IMR-90 (cell line): ENCODE results near the gene NRF1. TPM values are rescaled to one million over a fixed set of nuclear protein-coding genes. Genes with fewer than 3 reads are reported as not detected.
A peak's percentile ranks its signal among the peaks of the same experiment; 100 is the strongest.

Source experiments
- ATAC-seq: fragments of 200-7000 bp; cut with Tn5 transposase; 2 replicates; pipeline ENCODE4 v1.9.1; 2020; ENCODE audit warnings: low read depth, mild to moderate bottlenecking, moderate library complexity
- BruUV-seq: library from RNA; stranded (reverse); fragments of 400-500 nt; replicated peaks from 2 replicates; lab custom pipeline; 2021; lab: Mats Ljungman, UMichigan
- CTCF ChIA-PET: fragments of 300-600 bp; formaldehyde crosslinking; extraction: SDS; loops from one replicate; lab custom pipeline; 2021; ENCODE audit warnings: antibody characterized with exemption; lab: Yijun Ruan, JAX
- POLR2A ChIA-PET: fragments of 300-600 bp; sonication (Branson Sonifier 250); formaldehyde crosslinking; loops from one replicate; lab custom pipeline; 2022; ENCODE audit warnings: antibody characterized with exemption; ENCODE audit not compliant: unreplicated experiment; lab: Charles Lee
- DNase-seq: peaks from one replicate; pipeline ENCODE4 v3.0.0; 2013
- H2AFZ ChIP-seq: replicated peaks from 2 replicates; pipeline ENCODE3; 2013; ENCODE audit warnings: low read length, mild to moderate bottlenecking; ENCODE audit not compliant: poor library complexity
- H2AK5ac ChIP-seq: 2 replicates; pipeline ENCODE4 v1.6.1; 2013; ENCODE audit warnings: low read depth, low read length, inconsistent platforms
- H2AK9ac ChIP-seq: replicated peaks from 2 replicates; pipeline ENCODE3; 2013; ENCODE audit warnings: mild to moderate bottlenecking, low read depth, low read length, moderate library complexity; ENCODE audit not compliant: poor library complexity
- H2BK120ac ChIP-seq: 2 replicates; pipeline ENCODE4 v1.6.1; 2013; ENCODE audit warnings: low read depth, low read length, inconsistent platforms
- H2BK15ac ChIP-seq: 3 replicates; pipeline ENCODE4 v1.6.1; 2013; ENCODE audit warnings: low read depth, low read length, inconsistent platforms
- H2BK20ac ChIP-seq: 2 replicates; pipeline ENCODE4 v1.6.1; 2013; ENCODE audit warnings: low read depth, mild to moderate bottlenecking, inconsistent platforms, low read length, moderate library complexity
- H2BK5ac ChIP-seq: 2 replicates; pipeline ENCODE4 v1.6.1; 2013; ENCODE audit warnings: mild to moderate bottlenecking, low read depth, low read length, inconsistent platforms; ENCODE audit not compliant: poor library complexity, severe bottlenecking
- H3K14ac ChIP-seq: replicated peaks from 2 replicates; pipeline ENCODE4 v1.6.1; 2013; ENCODE audit warnings: low read depth, low read length, inconsistent platforms
- H3K18ac ChIP-seq: 2 replicates; pipeline ENCODE4 v1.6.1; 2013; ENCODE audit warnings: low read depth, low read length, control low read depth
- H3K23ac ChIP-seq: 2 replicates; pipeline ENCODE4 v1.6.1; 2013; ENCODE audit warnings: low read depth, low read length, inconsistent platforms
- H3K27ac ChIP-seq: 2 replicates; pipeline ENCODE4 v1.5.1; 2013; ENCODE audit warnings: mild to moderate bottlenecking, control low read depth, low read length; ENCODE audit not compliant: insufficient read depth
- H3K27me3 ChIP-seq: 2 replicates; pipeline ENCODE4 v1.6.1; 2013; ENCODE audit warnings: low read length; ENCODE audit not compliant: control insufficient read depth, insufficient read depth
- H3K36me3 ChIP-seq: 2 replicates; pipeline ENCODE4 v1.6.1; 2013; ENCODE audit warnings: low read length, mixed read lengths; ENCODE audit not compliant: control insufficient read depth, insufficient read depth
- H3K4ac ChIP-seq: 2 replicates; pipeline ENCODE4 v1.6.1; 2013; ENCODE audit warnings: low read depth, low read length, inconsistent platforms
- H3K4me1 ChIP-seq: 2 replicates; pipeline ENCODE4 v1.6.1; 2013; ENCODE audit warnings: low read length, mixed read lengths; ENCODE audit not compliant: control insufficient read depth, insufficient read depth
- H3K4me2 ChIP-seq: 2 replicates; pipeline ENCODE4 v1.6.1; 2013; ENCODE audit warnings: low read depth, mild to moderate bottlenecking, control low read depth, low read length, moderate library complexity
- H3K4me3 ChIP-seq: 2 replicates; pipeline ENCODE4 v1.5.1; 2013; ENCODE audit warnings: low read depth, mild to moderate bottlenecking, control low read depth, low read length, moderate library complexity; ENCODE audit not compliant: insufficient read depth
- H3K56ac ChIP-seq: 2 replicates; pipeline ENCODE4 v1.6.1; 2013; ENCODE audit warnings: low read length, inconsistent platforms; ENCODE audit not compliant: insufficient read depth; ENCODE audit errors: extremely low read depth
- H3K79me1 ChIP-seq, 2 experiments: 2 replicates each; pipeline ENCODE4 v1.6.1; 2013; ENCODE audit warnings: low read length in 2 of 2, inconsistent platforms in 1 of 2, low read depth in 1 of 2
- H3K9ac ChIP-seq: 2 replicates; pipeline ENCODE4 v1.6.1; 2013; ENCODE audit warnings: low read depth, low read length, control low read depth
- H3K9me1 ChIP-seq: 2 replicates; pipeline ENCODE4 v1.6.1; 2013; ENCODE audit warnings: low read length, inconsistent platforms; ENCODE audit not compliant: insufficient read depth
- H3K9me3 ChIP-seq: 2 replicates; pipeline ENCODE4 v1.6.1; 2013; ENCODE audit warnings: low read length; ENCODE audit not compliant: control insufficient read depth, insufficient read depth
- H4K20me1 ChIP-seq: 2 replicates; pipeline ENCODE4 v1.6.1; 2013; ENCODE audit warnings: low read length, inconsistent platforms; ENCODE audit not compliant: insufficient read depth
- H4K5ac ChIP-seq: 2 replicates; pipeline ENCODE4 v1.6.1; 2013; ENCODE audit warnings: mild to moderate bottlenecking, low read depth, low read length, control low read depth
- H4K8ac ChIP-seq, 2 experiments: 2 replicates each; pipeline ENCODE4 v1.6.1; 2013; ENCODE audit warnings: low read depth in 2 of 2, low read length in 2 of 2, control low read depth in 1 of 2, inconsistent platforms in 1 of 2
- H4K91ac ChIP-seq: 2 replicates; pipeline ENCODE4 v1.6.1; 2013; ENCODE audit warnings: low read depth, low read length, inconsistent platforms; ENCODE audit not compliant: insufficient read depth
- MAZ ChIP-seq: IDR thresholded peaks from 2 replicates; pipeline ENCODE4 v1.6.1; 2012; ENCODE audit warnings: low read depth, mild to moderate bottlenecking, low read length, improper control_type of control experiment, moderate library complexity, borderline replicate concordance
- RCOR1 ChIP-seq: IDR thresholded peaks from 2 replicates; pipeline ENCODE4 v1.6.1; 2012; ENCODE audit warnings: mild to moderate bottlenecking, low read length, improper control_type of control experiment; ENCODE audit not compliant: insufficient replicate concordance
- WGBS, 2 experiments: methylation state at CpG; one replicate each; pipeline versions ENCODE4 v1.1.5 to v1.1.7; 2013; ENCODE audit warnings: missing lambda C conversion rate in 2 of 2; ENCODE audit not compliant: insufficient read length in 1 of 2; ENCODE audit errors: extremely low coverage in 2 of 2; 5-methylcytosine and 5-hydroxymethylcytosine counted together
- dilution Hi-C: fragments of 300-500 bp; cut with HindIII; formaldehyde crosslinking; loops from one replicate; pipeline ENCODE4 v1.14.3; 2018; ENCODE audit warnings: low sequenced_read_pairs; ENCODE audit not compliant: unreplicated experiment
- in situ Hi-C: fragments of 300-500 bp; cut with MboI; formaldehyde crosslinking; loops from 3 replicates; pipeline ENCODE4 v1.14.3; 2019; ENCODE audit warnings: low sequenced_read_pairs, inconsistent platforms, mixed read lengths
- intact Hi-C: fragments of 100-400 bp; cut with micrococcal nuclease; formaldehyde crosslinking; loops from 2 replicates; pipeline ENCODE4 v1.10.0; 2022
- polyA plus RNA-seq, 3 experiments: library from polyadenylated mRNA; depleted of rRNA; stranded (reverse); fragments of >200 nt; gene quantifications; 2 replicates each; pipeline ENCODE4 v1.2.3, GENCODE V29; 2012; ENCODE audit warnings: low replicate concordance in 1 of 3
- total RNA-seq: library from RNA; depleted of rRNA; stranded (reverse); fragments of >200 nt; gene quantifications from 2 replicates; pipeline ENCODE4 v1.2.3, GENCODE V29; 2012
- TF ChIP-seq, protein P1 (sequence below): fragments of 150-350 bp; IDR thresholded peaks from 2 replicates; pipeline ENCODE4 v1.6.1; 2016; ENCODE audit warnings: low read depth, mild to moderate bottlenecking, low read length, moderate library complexity, borderline replicate concordance
- TF ChIP-seq, protein P2 (sequence below): conservative IDR thresholded peaks from 2 replicates; pipeline ENCODE4 v1.5.1; 2012; ENCODE audit warnings: mild to moderate bottlenecking, low read depth, low read length, improper control_type of control experiment

Gene NRF1
- total and polyA plus RNA-seq, 2 of the 4 experiments (the other 2 are of a cell fraction): 11.4 to 15.8 TPM

DNA sequence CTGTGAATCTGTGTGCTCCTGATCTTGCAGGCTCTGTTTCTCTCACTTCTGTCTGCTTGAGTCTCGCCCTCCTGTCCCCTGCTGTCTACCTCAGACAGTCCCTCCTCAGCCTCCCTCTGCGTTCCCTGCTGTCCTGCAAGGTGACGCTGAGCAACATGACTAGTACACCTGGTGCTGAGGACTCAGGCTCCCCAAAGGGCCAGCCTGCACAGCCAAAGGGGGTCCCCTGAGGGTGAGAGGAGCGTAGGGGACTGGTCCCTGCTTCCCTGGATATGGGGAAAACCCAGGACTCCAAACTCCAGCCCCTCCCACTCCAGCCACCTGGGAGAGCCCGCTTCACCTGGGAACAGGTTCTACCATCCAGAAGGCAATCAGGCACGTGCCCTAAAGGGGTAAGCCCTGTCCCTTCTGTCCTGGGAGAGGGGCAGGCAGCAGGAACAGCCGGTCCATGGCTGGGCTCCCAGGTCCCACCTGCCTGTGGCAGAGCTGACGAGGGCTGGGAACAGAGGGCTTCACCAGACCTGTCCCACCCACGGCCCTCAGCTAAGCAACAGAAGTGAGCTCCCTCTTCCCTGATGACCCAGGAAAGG is 184.8 kb downstream of the NRF1 start:
- no peak for ATAC-seq
- CTCF ChIA-PET: no interaction called here
- POLR2A ChIA-PET: no interaction called here

More for the DNA sequence above, 184.8 kb downstream of the NRF1 start:
- H2AK9ac ChIP-seq: peak overlapping the region; percentile 55
- no peak overlapping the region for H2AFZ ChIP-seq
- DNase-seq: no peak
- no peak overlapping the region for H2AK5ac ChIP-seq
- no peak overlapping the region for H3K18ac ChIP-seq
- no peak overlapping the region for H4K8ac ChIP-seq
- BruUV-seq: no TSS peak
- dilution Hi-C loops: no loop called here
- H3K9me3 ChIP-seq: no peaks in the 10 kb centered on the region
- no peak overlapping the region for H3K9ac ChIP-seq
- H3K4ac ChIP-seq: no peak overlapping the region
- no peaks in the 10 kb centered on the region for H3K79me1 ChIP-seq
- no peak overlapping the region for H3K4me2 ChIP-seq
- intact Hi-C loops: no loop called here
- no peak overlapping the region for H4K5ac ChIP-seq
- H4K20me1 ChIP-seq: no peaks in the 10 kb centered on the region
- H3K27ac ChIP-seq: no peak overlapping the region
- H3K14ac ChIP-seq: no peak overlapping the region
- no peaks in the 10 kb centered on the region for H3K36me3 ChIP-seq
- H3K27me3 ChIP-seq: peaks cover 19% of the 10 kb centered on the region; the same call in 1 of the 2 replicates
- no peak overlapping the region for H2BK5ac ChIP-seq
- H3K56ac ChIP-seq: no peak overlapping the region
- in situ Hi-C loops: no loop called here
- H3K4me3 ChIP-seq: no peak overlapping the region
- no peak overlapping the region for H4K91ac ChIP-seq
- peaks cover 2% of the 10 kb centered on the region; the same call in 1 of the 2 replicates for H3K9me1 ChIP-seq
- TF ChIP-seq MAZ: no peak
- TF ChIP-seq, protein P1, sequence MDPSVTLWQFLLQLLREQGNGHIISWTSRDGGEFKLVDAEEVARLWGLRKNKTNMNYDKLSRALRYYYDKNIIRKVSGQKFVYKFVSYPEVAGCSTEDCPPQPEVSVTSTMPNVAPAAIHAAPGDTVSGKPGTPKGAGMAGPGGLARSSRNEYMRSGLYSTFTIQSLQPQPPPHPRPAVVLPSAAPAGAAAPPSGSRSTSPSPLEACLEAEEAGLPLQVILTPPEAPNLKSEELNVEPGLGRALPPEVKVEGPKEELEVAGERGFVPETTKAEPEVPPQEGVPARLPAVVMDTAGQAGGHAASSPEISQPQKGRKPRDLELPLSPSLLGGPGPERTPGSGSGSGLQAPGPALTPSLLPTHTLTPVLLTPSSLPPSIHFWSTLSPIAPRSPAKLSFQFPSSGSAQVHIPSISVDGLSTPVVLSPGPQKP: no peak
- no peak for TF ChIP-seq RCOR1
- TF ChIP-seq, protein P2, sequence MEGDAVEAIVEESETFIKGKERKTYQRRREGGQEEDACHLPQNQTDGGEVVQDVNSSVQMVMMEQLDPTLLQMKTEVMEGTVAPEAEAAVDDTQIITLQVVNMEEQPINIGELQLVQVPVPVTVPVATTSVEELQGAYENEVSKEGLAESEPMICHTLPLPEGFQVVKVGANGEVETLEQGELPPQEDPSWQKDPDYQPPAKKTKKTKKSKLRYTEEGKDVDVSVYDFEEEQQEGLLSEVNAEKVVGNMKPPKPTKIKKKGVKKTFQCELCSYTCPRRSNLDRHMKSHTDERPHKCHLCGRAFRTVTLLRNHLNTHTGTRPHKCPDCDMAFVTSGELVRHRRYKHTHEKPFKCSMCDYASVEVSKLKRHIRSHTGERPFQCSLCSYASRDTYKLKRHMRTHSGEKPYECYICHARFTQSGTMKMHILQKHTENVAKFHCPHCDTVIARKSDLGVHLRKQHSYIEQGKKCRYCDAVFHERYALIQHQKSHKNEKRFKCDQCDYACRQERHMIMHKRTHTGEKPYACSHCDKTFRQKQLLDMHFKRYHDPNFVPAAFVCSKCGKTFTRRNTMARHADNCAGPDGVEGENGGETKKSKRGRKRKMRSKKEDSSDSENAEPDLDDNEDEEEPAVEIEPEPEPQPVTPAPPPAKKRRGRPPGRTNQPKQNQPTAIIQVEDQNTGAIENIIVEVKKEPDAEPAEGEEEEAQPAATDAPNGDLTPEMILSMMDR: no peak
- H2BK15ac ChIP-seq: no peak overlapping the region
- no peaks in the 10 kb centered on the region for H3K4me1 ChIP-seq
- no peak overlapping the region for H2BK20ac ChIP-seq
- H2BK120ac ChIP-seq: no peak overlapping the region
- WGBS, 2 experiments: 78% methylated on average over 6 of the region's 9 CpGs; no CpG with 5 or more reads in 1 of the 2 experiments
- H3K23ac ChIP-seq: no peak overlapping the region
